ENCODE results near the gene PIP4K2B. TPM values are rescaled to one million over a fixed set of nuclear protein-coding genes. Genes with fewer than 3 reads are reported as not detected.
A peak's percentile ranks its signal among the peaks of the same experiment; 100 is the strongest.

PIP4K2B gene
- total and polyA plus RNA-seq, 9 of the 15 experiments (the other 6 are each of a cell fraction or from before 2014, with no cell fraction given): 3.7 to 29.9 (median 23.0) TPM

DNA sequence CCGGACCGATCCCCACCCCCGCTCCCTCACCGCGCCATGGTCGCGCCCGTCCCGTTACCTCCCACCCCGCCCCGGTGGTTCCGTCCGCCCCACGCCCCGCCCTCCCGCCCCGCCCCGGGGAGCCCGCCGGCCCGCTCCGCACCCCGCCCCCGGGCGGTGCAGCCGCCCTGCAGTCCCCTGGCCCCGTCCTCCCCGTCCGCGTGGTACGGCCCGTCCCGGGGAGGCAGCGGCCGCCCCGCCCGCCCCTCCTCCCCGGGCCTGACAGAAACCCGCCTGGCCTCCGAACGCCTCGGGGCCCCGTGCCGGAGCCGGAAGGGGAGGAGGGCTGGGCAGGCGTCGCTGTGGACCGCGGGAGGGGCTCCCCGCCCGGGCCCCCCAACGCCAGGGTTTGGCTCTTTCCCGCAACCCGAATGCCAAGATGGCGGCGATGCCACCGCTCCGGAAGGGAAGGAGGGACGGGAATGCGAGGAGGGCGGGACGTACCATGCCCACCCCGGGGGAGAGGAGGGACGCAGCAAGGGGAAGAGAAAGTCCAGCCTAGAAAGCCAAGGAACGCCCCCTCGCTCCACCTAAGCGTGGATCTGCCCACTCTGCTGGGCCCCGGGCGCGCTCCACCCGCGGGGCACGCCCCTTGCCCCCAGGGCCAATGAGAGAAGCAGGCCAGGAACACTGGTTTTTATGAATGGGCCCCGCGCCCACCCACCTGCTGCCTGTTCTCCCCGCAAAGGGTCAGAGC, at the start of gene PIP4K2B (continued):
- TF ChIP-seq, protein P1, sequence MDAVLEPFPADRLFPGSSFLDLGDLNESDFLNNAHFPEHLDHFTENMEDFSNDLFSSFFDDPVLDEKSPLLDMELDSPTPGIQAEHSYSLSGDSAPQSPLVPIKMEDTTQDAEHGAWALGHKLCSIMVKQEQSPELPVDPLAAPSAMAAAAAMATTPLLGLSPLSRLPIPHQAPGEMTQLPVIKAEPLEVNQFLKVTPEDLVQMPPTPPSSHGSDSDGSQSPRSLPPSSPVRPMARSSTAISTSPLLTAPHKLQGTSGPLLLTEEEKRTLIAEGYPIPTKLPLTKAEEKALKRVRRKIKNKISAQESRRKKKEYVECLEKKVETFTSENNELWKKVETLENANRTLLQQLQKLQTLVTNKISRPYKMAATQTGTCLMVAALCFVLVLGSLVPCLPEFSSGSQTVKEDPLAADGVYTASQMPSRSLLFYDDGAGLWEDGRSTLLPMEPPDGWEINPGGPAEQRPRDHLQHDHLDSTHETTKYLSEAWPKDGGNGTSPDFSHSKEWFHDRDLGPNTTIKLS (IDR thresholded peaks at IDR 0.05; ENCODE audit: borderline replicate concordance, low read depth): peak; percentile 94
- TF ChIP-seq PTTG1 (tag; IDR thresholded peaks at IDR 0.05; ENCODE audit: low read depth): no peak
- no peak for TF ChIP-seq SIRT6 (IDR thresholded peaks at IDR 0.05; ENCODE audit: low read depth, low read length)
- no peak for TF ChIP-seq ZBTB8A (IDR thresholded peaks at IDR 0.05; ENCODE audit: partially characterized antibody)
- no peak for TF ChIP-seq MECOM (CRISPR knock-in tag; IDR thresholded peaks at IDR 0.05)
- TF ChIP-seq SLC30A9 (CRISPR knock-in tag; IDR thresholded peaks at IDR 0.05): no peak
- no peak for TF ChIP-seq ESRRB (CRISPR knock-in tag; IDR thresholded peaks at IDR 0.05; ENCODE audit: borderline replicate concordance)
- TF ChIP-seq JUN (IDR thresholded peaks at IDR 0.05; ENCODE audit: borderline replicate concordance, low read depth, low read length): 0 out of 2 replicates have a peak, but pooled peaks have one; percentile 12
- no peak for TF ChIP-seq JUN (CRISPR knock-in tag; IDR thresholded peaks at IDR 0.05; ENCODE audit: borderline replicate concordance)
- no peak for TF ChIP-seq PTRF (tag; IDR thresholded peaks at IDR 0.05)
- TF ChIP-seq DACH1 (IDR thresholded peaks at IDR 0.05; ENCODE audit: partially characterized antibody): no peak
- TF ChIP-seq, protein P2, sequence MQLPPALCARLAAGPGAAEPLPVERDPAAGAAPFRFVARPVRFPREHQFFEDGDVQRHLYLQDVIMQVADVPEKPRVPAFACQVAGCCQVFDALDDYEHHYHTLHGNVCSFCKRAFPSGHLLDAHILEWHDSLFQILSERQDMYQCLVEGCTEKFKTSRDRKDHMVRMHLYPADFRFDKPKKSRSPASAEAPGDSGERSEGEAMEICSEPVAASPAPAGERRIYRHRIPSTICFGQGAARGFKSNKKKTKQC (CRISPR knock-in tag; IDR thresholded peaks at IDR 0.05): no peak; the same call in 1 of the 2 replicates
- TF ChIP-seq, protein P3, sequence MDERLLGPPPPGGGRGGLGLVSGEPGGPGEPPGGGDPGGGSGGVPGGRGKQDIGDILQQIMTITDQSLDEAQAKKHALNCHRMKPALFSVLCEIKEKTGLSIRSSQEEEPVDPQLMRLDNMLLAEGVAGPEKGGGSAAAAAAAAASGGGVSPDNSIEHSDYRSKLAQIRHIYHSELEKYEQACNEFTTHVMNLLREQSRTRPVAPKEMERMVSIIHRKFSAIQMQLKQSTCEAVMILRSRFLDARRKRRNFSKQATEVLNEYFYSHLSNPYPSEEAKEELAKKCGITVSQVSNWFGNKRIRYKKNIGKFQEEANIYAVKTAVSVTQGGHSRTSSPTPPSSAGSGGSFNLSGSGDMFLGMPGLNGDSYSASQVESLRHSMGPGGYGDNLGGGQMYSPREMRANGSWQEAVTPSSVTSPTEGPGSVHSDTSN (CRISPR knock-in tag; IDR thresholded peaks at IDR 0.05; ENCODE audit: low read depth): no peak
- TF ChIP-seq, protein P3 (tag; conservative IDR thresholded peaks at IDR 0.05; ENCODE audit: low read depth): no peak
- TF ChIP-seq, protein P4, sequence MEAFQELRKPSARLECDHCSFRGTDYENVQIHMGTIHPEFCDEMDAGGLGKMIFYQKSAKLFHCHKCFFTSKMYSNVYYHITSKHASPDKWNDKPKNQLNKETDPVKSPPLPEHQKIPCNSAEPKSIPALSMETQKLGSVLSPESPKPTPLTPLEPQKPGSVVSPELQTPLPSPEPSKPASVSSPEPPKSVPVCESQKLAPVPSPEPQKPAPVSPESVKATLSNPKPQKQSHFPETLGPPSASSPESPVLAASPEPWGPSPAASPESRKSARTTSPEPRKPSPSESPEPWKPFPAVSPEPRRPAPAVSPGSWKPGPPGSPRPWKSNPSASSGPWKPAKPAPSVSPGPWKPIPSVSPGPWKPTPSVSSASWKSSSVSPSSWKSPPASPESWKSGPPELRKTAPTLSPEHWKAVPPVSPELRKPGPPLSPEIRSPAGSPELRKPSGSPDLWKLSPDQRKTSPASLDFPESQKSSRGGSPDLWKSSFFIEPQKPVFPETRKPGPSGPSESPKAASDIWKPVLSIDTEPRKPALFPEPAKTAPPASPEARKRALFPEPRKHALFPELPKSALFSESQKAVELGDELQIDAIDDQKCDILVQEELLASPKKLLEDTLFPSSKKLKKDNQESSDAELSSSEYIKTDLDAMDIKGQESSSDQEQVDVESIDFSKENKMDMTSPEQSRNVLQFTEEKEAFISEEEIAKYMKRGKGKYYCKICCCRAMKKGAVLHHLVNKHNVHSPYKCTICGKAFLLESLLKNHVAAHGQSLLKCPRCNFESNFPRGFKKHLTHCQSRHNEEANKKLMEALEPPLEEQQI (IDR thresholded peaks at IDR 0.05): no peak
- TF ChIP-seq, protein P5, sequence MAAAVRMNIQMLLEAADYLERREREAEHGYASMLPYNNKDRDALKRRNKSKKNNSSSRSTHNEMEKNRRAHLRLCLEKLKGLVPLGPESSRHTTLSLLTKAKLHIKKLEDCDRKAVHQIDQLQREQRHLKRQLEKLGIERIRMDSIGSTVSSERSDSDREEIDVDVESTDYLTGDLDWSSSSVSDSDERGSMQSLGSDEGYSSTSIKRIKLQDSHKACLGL (CRISPR knock-in tag; IDR thresholded peaks at IDR 0.05; ENCODE audit: borderline replicate concordance, poor library complexity, severe bottlenecking): no peak
- no peak for TF ChIP-seq FOXJ2 (tag; IDR thresholded peaks at IDR 0.05)
- TF ChIP-seq PTBP1 (IDR thresholded peaks at IDR 0.05; ENCODE audit: low read depth, low read length): 0 out of 2 replicates have a peak, but pooled peaks have one; percentile 32
- TF ChIP-seq HDAC1 (IDR thresholded peaks at IDR 0.05): peak in 1 of 2 experiments; percentile 73; a peak in 1 of 4 replicates
- no peak for TF ChIP-seq ZBED1 (IDR thresholded peaks at IDR 0.05)
- no peak for TF ChIP-seq TEAD2 (tag; IDR thresholded peaks at IDR 0.05)
